T-helper 2 cell treated with Interferon-gamma antibody and Interleukin-4, amounts not matched to agents 100 ng/mL and 5 ng/mL, for 36 hours (primary cell): ENCODE data around the gene POLH. TPM values are rescaled to one million over a fixed set of nuclear protein-coding genes. Genes with fewer than 3 reads are reported as not detected.

Experiments
- total RNA-seq: library from RNA; stranded (reverse); gene quantifications from 2 replicates; pipeline ENCODE4 v1.2.3, GENCODE V29; 2022

Gene POLH
- total RNA-seq, 1 donor from 2014 or later = 58.5 TPM

Other genes starting within 250 kb of the POLH start
- gene ZNF318, start 206.5 kb upstream of the POLH start, total RNA-seq = 12.1 and 12.2 TPM in 2 replicates
- gene ABCC10, start 148.6 kb upstream of the POLH start, total RNA-seq = 51.6 and 52.1 TPM in 2 replicates
- 0.20 and 0.45 TPM in 2 replicates for gene DLK2, start 120.6 kb upstream of the POLH start, total RNA-seq
- 31.3 and 36.2 TPM in 2 replicates for gene TJAP1, start 98.6 kb upstream of the POLH start, total RNA-seq
- 0.16 and 0.32 TPM in 2 replicates for gene LRRC73, start 65.8 kb upstream of the POLH start, total RNA-seq
- 59.9 and 65.0 TPM in 2 replicates for gene YIPF3, start 59.3 kb upstream of the POLH start, total RNA-seq
- gene POLR1C, start 59.1 kb upstream of the POLH start, total RNA-seq = 42.2 and 43.6 TPM in 2 replicates
- 77.8 and 93.5 TPM in 2 replicates for gene XPO5, start 147 bp upstream of the POLH start, total RNA-seq
- gene GTPBP2, start 53.1 kb downstream of the POLH start, total RNA-seq = 90.8 and 93.0 TPM in 2 replicates
- 39.5 and 40.1 TPM in 2 replicates for gene MAD2L1BP, start 59.7 kb downstream of the POLH start, total RNA-seq
- 0.11 TPM in 1 of 2 replicates, not detected in the other for gene RSPH9, start 68.9 kb downstream of the POLH start, total RNA-seq
- 37.4 and 38.6 TPM in 2 replicates for gene MRPS18A, start 111.6 kb downstream of the POLH start, total RNA-seq
- 22.4 and 22.8 TPM in 2 replicates for gene VEGFA, start 194.0 kb downstream of the POLH start, total RNA-seq